HepG2 (cell line): ENCODE data around the gene DNAJC15. TPM values are rescaled to one million over a fixed set of nuclear protein-coding genes. Genes with fewer than 3 reads are reported as not detected.

Experiments
- ATAC-seq: fragments of 200-7000 bp; cut with Tn5 transposase; 3 replicates; pipeline ENCODE4 v1.9.1; 2020; ENCODE audit warnings: mild to moderate bottlenecking, moderate library complexity
- BruUV-seq: library from RNA; stranded (reverse); fragments of 400-500 nt; replicated peaks from 2 replicates; lab custom pipeline; 2021; lab: Mats Ljungman, UMichigan
- CTCF ChIA-PET: fragments of 300-600 bp; formaldehyde crosslinking; extraction: SDS; loops from one replicate; lab custom pipeline; 2021; ENCODE audit warnings: low total read pairs, inconsistent platforms, low intra/inter-chr PET ratio; lab: Yijun Ruan, JAX
- POLR2A ChIA-PET: fragments of 350-600 bp; sonication (Branson Sonifier 250); formaldehyde crosslinking; loops from one replicate; lab custom pipeline; 2020; ENCODE audit warnings: antibody characterized with exemption, inconsistent platforms; lab: Yijun Ruan, JAX
- DNase-seq: peaks from one replicate; pipeline ENCODE4 v3.0.0-alpha.2; 2015; ENCODE audit warnings: low spot score
- FAIRE-seq: peaks from 3 replicates; lab custom pipeline; 2011; peaks lifted over from hg19 to GRCh38; lab: Jason Lieb, UNC
- H2AFZ ChIP-seq: one replicate; pipeline ENCODE4 v1.6.1; 2011; ENCODE audit warnings: low read length, inconsistent platforms
- H3K27ac ChIP-seq: fragments of 300-600 bp; 3 replicates; pipeline ENCODE4 v1.8.0; 2011; ENCODE audit warnings: mixed run types, mild to moderate bottlenecking, mixed read lengths, low read length, inconsistent platforms; ENCODE audit not compliant: insufficient read depth; ENCODE audit errors: extremely low read length
- H3K27me3 ChIP-seq, 2 experiments: fragments of 200-600 bp in 1 of 2; 2 replicates in 1 of 2; 3 replicates in 1 of 2; pipeline versions ENCODE4 v1.6.0 to v1.8.0; 2011; ENCODE audit warnings: low read length in 2 of 2, mild to moderate bottlenecking in 2 of 2, moderate library complexity in 2 of 2, inconsistent platforms in 1 of 2; ENCODE audit not compliant: insufficient read depth in 2 of 2, control insufficient read depth in 1 of 2
- H3K36me3 ChIP-seq, 2 experiments: fragments of 200-600 bp in 1 of 2; replicated peaks in 1 of 2; 2 replicates in 1 of 2; 3 replicates in 1 of 2; pipeline versions ENCODE4 v1.5.1 to v1.8.0; 2011; ENCODE audit warnings: low read length in 2 of 2, inconsistent platforms in 1 of 2; ENCODE audit not compliant: insufficient read depth in 2 of 2, control insufficient read depth in 1 of 2
- H3K4me1 ChIP-seq: 2 replicates; pipeline ENCODE4 v1.5.1; 2012; ENCODE audit warnings: low read length, inconsistent platforms; ENCODE audit not compliant: insufficient read depth
- H3K4me2 ChIP-seq: 2 replicates; pipeline ENCODE4 v1.6.0; 2011; ENCODE audit warnings: low read depth, low read length, inconsistent platforms
- H3K4me3 ChIP-seq, 3 experiments: fragments of 200-600 bp in 1 of 3; sonication (generic), shearing (Covaris generic) in 1 of 3; replicated peaks in 1 of 3; 2 replicates each; pipeline ENCODE4 v1.5.1; 2011 to 2016; ENCODE audit warnings: low read length in 3 of 3, inconsistent platforms in 2 of 3, low read depth in 2 of 3, mild to moderate bottlenecking in 2 of 3, control low read depth in 1 of 3, mixed read lengths in 1 of 3; ENCODE audit not compliant: insufficient read depth in 1 of 3
- H3K79me2 ChIP-seq: one replicate; pipeline ENCODE4 v1.6.1; 2011; ENCODE audit warnings: low read length, inconsistent platforms; ENCODE audit not compliant: insufficient read depth
- H3K9ac ChIP-seq: 2 replicates; pipeline ENCODE4 v1.6.0; 2011; ENCODE audit warnings: mild to moderate bottlenecking, low read depth, low read length, inconsistent platforms; ENCODE audit not compliant: insufficient read depth
- H3K9me3 ChIP-seq: 2 replicates; pipeline ENCODE4 v1.5.1; 2012; ENCODE audit warnings: mild to moderate bottlenecking, low read length
- H4K20me1 ChIP-seq: 2 replicates; pipeline ENCODE4 v1.6.0; 2011; ENCODE audit warnings: inconsistent platforms, mild to moderate bottlenecking, low read length, moderate library complexity; ENCODE audit not compliant: insufficient read depth
- ASH2L ChIP-seq: fragments of 300-600, 200-600 bp; sonication (generic); IDR thresholded peaks from 2 replicates; pipeline ENCODE4 v1.7.0; 2017; ENCODE audit warnings: low read depth, mild to moderate bottlenecking, moderate library complexity, mixed read lengths, low read length; ENCODE audit not compliant: insufficient read length
- CEBPB ChIP-seq: IDR thresholded peaks from 2 replicates; pipeline ENCODE4 v1.6.1; 2011; ENCODE audit warnings: low read depth, low read length, improper control_type of control experiment, borderline replicate concordance
- MED1 ChIP-seq: sonication (generic); formaldehyde crosslinking; IDR thresholded peaks from 2 replicates; pipeline ENCODE4 v1.4.0; 2020; ENCODE audit warnings: missing genetic modification reagents
- NFE2 ChIP-seq: sonication (generic); formaldehyde crosslinking; IDR thresholded peaks from 2 replicates; pipeline ENCODE4 v1.4.0; 2020; ENCODE audit warnings: missing genetic modification reagents
- SNAI1 ChIP-seq: sonication (generic); formaldehyde crosslinking; IDR thresholded peaks from 2 replicates; pipeline ENCODE4 v1.5.0; 2020; ENCODE audit warnings: mild to moderate bottlenecking, missing genetic modification reagents, borderline replicate concordance
- ZBTB1 ChIP-seq: sonication (generic); formaldehyde crosslinking; IDR thresholded peaks from 2 replicates; pipeline ENCODE4 v1.4.0; 2020; ENCODE audit warnings: missing genetic modification reagents, borderline replicate concordance
- ZBTB43 ChIP-seq: sonication (generic); formaldehyde crosslinking; conservative IDR thresholded peaks from 2 replicates; pipeline ENCODE4 v1.4.0; 2020; ENCODE audit warnings: missing genetic modification reagents
- WGBS: methylation state at CpG from one replicate; pipeline ENCODE4 v1.1.6; 2017; ENCODE audit warnings: low lambda C conversion rate; 5-methylcytosine and 5-hydroxymethylcytosine counted together
- in situ Hi-C: cut with HindIII; loops from 2 replicates; pipeline ENCODE4 v1.10.0; 2017; ENCODE audit warnings: low pct_unique_long_range_greater_than_20kb; ENCODE audit not compliant: extremely low pct_ligation_motif_present
- intact Hi-C: fragments of 100-400 bp; cut with micrococcal nuclease; formaldehyde crosslinking; loops from one replicate; pipeline ENCODE4 v1.10.0; 2022; ENCODE audit not compliant: unreplicated experiment
- polyA plus RNA-seq, 8 experiments: library from polyadenylated mRNA; depleted of rRNA in 3 of 8; stranded (reverse) in 7 of 8; unstranded in 1 of 8; fragments of >200 nt; fragmentation: Illumina TruSeq in 4 of 8; extraction: Trizol in 4 of 8; gene quantifications; 2 replicates each; pipeline versions ENCODE4 v1.2.1 to v1.2.3, GENCODE V29; 2011 to 2016; ENCODE audit warnings: low read depth in 4 of 8, missing spikeins in 1 of 8, mixed read lengths in 1 of 8; ENCODE audit not compliant: insufficient read depth in 1 of 8
- total RNA-seq, 5 experiments: library from RNA; depleted of rRNA; stranded (reverse); fragments of >200 nt; fragmentation: Illumina TruSeq; extraction: Trizol; gene quantifications; 2 replicates each; pipeline ENCODE4 v1.2.3, GENCODE V29; 2016; ENCODE audit warnings: low read depth in 1 of 5

DNAJC15 gene
- total and polyA plus RNA-seq, 2 of the 13 experiments (the other 11 are each of a cell fraction or from before 2014, with no cell fraction given): 23.0 to 31.9 TPM

- Histone ChIP-seq H3K4me2 (no peak overlapping the region), H3K27ac (no peak overlapping the region), H3K4me1 (peaks cover 31% of the 10 kb centered on the region), H4K20me1 (no peaks in the 10 kb centered on the region), H3K9me3 (no peaks in the 10 kb centered on the region), H3K36me3 (no peaks in the 10 kb centered on the region), H3K79me2 (no peaks in the 10 kb centered on the region), H3K4me3 (no peak overlapping the region), H3K27me3 (no peaks in the 10 kb centered on the region), H3K9ac (no peak overlapping the region), H2AFZ (no peak overlapping the region)
- intact Hi-C loops: loop anchor here (5.0 kb wide), 1 partner anchor 48 kb away; no protein-coding TSS in a partner anchor
- no peak for TF ChIP-seq SNAI1 (CRISPR knock-in tag)
- peak; percentile 52; the same call in 1 of the 2 replicates for TF ChIP-seq CEBPB
- TF ChIP-seq MED1 (CRISPR knock-in tag): no peak
- WGBS: 0% methylated on average over 1 of the region's 1 CpG
- BruUV-seq: no TSS peak
- ChIA-PET POLR2A (no interaction called here), CTCF (no interaction called here)
- DNase-seq: no peak
- FAIRE-seq: no peak
- ATAC-seq: no peak
- in situ Hi-C loops: no loop called here
Observed at GRCh38 chr13:43009506-43009905, 13.9 kb upstream of the DNAJC15 start.

- Histone ChIP-seq H4K20me1 (no peaks in the 10 kb centered on the region), H3K27me3 (peaks cover 0 to 3% of the 10 kb centered on the region in 2 experiments; a peak in 1 of 5 replicates), H3K79me2 (no peaks in the 10 kb centered on the region), H3K9ac (no peak overlapping the region), H3K27ac (no peak overlapping the region), H2AFZ (no peak overlapping the region), H3K36me3 (no peaks in the 10 kb centered on the region), H3K4me2 (no peak overlapping the region), H3K4me1 (no peaks in the 10 kb centered on the region), H3K4me3 (no peak overlapping the region), H3K9me3 (no peaks in the 10 kb centered on the region)
- FAIRE-seq (no peak), DNase-seq (no peak), ATAC-seq (no peak)
- ChIA-PET POLR2A (no interaction called here), CTCF (no interaction called here)
- no peak for TF ChIP-seq ASH2L
- no peak for TF ChIP-seq ZBTB1
- no peak for TF ChIP-seq NFE2
- no peak for TF ChIP-seq ZBTB43 (CRISPR knock-in tag)
- no TSS peak for BruUV-seq
- intact Hi-C loops (no loop called here), in situ Hi-C loops (no loop called here)
- 41% methylated on average over 3 of the region's 3 CpGs for WGBS
Observed at GRCh38 chr13:43014162-43014561, 9.2 kb upstream of the DNAJC15 start.
